Gastrocnemius medialis (tissue), 4 donors: ENCODE measurements around the gene NUMB.
A peak's percentile ranks its signal among the peaks of the same experiment; 100 is the strongest.

Experiments used
- CTCF ChIP-seq, 5 experiments: fragments of 450-650 bp in 3 of 5; fragments of 200-600 bp in 2 of 5; sonication (generic) in 2 of 5; IDR thresholded peaks in 4 of 5; conservative IDR thresholded peaks in 1 of 5; 1 replicate in 4 of 5; 2 replicates in 1 of 5; pipeline ENCODE4 v1.5.1; 2016 to 2019; ENCODE audit warnings: antibody characterized with exemption in 5 of 5, mild to moderate bottlenecking in 3 of 5, moderate library complexity in 3 of 5
- POLR2A ChIP-seq, 2 donors: fragments of 450-650 bp; IDR thresholded peaks; one replicate each; pipeline ENCODE4 v1.6.1; 2017; ENCODE audit warnings: antibody characterized with exemption in 2 of 2, mild to moderate bottlenecking in 2 of 2, moderate library complexity in 2 of 2

GRCh38 chr14:73463411-73463810 is 5.1 kb upstream of the NUMB start:
- TF ChIP-seq POLR2A (IDR thresholded peaks at IDR 0.05) (peak in 1 of 2 donors; percentile 10), CTCF (IDR thresholded peaks at IDR 0.05 in 4 of 5, conservative IDR thresholded peaks at IDR 0.05 in 1 of 5) (no peak)
